Globus pallidus (tissue), 1 donor: ENCODE data around the gene FN1.

Source experiments
- DNase-seq: peaks from one replicate; pipeline ENCODE4 v3.0.0-alpha.2; 2015; ENCODE audit warnings: low spot score

Gene FN1

GRCh38 chr2:215382480-215382879, 53.4 kb downstream of the FN1 start:
- DNase-seq: no peak

- no peak for DNase-seq
Observed at GRCh38 chr2:215382011-215382410, 53.9 kb downstream of the FN1 start.

DNA sequence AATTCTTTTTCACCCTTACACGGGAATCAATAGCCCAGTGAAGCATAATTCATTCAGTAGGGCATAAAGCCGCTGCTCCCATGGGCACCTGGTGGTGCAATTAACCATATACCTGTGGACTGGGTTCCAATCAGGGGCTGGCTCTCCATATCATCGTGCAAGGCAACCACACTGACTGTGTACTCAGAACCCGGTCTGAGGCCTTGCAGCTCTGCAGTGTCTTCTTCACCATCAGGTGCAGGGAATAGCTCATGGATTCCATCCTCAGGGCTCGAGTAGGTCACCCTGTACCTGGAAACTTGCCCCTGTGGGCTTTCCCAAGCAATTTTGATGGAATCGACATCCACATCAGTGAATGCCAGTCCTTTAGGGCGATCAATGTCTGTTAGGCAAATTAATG, 55.2 kb downstream of the FN1 start:
- no peak for DNase-seq

DNA sequence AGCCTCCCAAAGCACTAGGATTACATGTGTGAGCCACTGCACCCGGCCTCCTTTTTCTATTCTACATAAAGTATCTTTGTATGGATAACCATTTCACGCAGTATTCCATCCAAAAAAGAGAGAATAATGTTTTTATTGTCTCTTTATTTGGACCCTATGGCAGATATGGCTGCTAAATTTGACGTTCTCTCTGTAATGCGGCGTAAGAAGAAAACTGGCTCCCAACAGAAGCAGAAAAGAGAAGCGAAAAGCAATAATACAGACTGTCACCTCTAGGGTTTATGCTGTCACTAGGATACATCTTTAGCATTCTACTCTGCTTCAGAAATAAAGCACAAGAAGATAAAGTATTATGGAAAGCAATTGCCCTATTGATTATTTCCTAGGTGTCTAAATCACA, 55.9 kb downstream of the FN1 start:
- no peak for DNase-seq

- no peak for DNase-seq
Observed at GRCh38 chr2:215379039-215379438, 56.8 kb downstream of the FN1 start.

- no peak for DNase-seq
Observed at GRCh38 chr2:215378045-215378444, 57.8 kb downstream of the FN1 start.

GRCh38 chr2:215377283-215377682, 58.6 kb downstream of the FN1 start:
- no peak for DNase-seq

DNA sequence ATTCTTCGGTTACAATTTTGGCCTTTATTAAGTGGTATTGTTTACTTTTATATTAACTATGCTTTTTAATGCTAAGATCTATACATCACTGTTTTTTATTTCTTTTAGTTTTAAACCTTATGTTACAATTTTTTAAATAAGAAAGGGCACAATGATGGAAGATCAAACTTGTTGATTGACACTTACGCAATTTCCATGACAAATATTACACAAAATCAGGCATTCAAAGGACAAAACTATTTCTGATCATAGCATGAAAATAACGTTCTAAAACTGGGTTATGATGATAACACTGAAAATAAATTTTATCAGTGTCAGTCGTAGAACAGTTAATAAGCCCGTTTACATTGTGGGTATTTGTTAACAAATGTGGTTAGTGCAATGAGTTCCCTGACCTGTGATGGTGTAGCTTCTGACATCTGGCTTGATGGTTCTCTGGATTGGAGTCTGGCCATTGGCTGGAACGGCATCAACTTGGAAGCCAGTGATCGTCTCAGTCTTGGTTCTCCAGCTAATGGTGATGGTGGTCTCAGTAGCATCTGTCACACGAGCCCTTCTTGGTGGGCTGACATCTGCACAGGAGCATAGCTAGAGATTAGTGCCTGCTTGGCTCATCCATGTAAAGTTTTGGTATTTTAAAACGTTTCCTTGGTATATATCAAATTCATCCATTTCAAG, 59.6 kb downstream of the FN1 start:
- no peak for DNase-seq

DNA sequence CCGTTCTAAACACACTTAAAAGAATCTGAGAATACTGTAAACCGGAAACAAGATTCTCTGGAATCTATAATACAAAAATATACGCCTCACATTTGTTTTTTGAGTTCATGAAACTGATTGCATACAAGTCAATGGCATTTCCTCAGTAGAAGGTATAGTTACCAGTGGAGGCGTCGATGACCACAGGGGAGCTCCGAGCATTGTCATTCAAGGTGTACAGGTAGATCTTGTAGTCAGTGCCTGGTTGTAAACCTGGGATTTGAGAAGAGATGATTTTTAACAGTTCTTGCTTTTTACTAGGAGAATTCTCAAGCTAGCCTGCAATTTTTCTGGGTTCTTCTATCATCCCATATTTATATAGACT, 60.4 kb downstream of the FN1 start:
- no peak for DNase-seq

DNA sequence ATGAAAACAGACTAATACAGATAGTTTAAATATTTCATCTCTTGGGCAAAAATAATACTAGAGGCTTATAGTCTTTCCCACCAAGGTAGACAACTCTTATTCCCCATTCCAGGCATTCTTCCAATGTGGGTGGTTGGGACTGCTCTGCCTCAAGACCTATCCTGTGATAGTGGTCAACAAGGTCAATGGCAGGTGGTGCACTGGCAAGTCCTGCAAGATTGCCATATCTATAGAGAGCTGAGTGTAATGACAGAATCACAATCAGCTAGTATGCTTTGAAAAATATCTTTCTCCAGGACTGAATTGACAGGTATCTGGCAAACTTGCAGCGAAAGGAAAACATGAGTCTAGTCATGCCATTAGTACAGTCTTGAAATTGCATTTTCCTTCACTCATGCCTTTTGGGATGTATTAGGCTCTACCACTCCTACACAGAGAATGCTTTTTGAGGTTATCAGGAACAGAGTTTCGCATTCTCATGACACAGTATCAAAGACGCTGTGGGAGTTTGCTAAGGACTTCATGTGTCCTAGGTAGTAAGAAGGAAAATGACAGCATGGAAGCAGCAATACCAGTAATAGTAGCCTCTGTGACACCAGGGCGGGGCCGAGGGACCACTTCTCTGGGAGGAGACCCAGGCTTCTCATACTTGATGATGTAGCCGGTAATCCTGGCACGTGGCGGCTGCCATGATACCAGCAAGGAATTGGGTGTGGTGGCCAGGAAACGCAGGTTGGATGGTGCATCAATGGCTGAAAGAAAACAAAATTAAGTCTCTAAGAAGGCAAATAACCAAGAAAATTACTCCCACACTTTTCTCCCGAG, 61.0 kb downstream of the FN1 start:
- no peak for DNase-seq

- DNase-seq: no peak
Observed at GRCh38 chr2:215374002-215374401, 61.9 kb downstream of the FN1 start.

- DNase-seq: no peak
Observed at GRCh38 chr2:215372968-215373649, 62.8 kb downstream of the FN1 start.

- DNase-seq: no peak
Observed at GRCh38 chr2:215371915-215372897, 63.7 kb downstream of the FN1 start.

DNA sequence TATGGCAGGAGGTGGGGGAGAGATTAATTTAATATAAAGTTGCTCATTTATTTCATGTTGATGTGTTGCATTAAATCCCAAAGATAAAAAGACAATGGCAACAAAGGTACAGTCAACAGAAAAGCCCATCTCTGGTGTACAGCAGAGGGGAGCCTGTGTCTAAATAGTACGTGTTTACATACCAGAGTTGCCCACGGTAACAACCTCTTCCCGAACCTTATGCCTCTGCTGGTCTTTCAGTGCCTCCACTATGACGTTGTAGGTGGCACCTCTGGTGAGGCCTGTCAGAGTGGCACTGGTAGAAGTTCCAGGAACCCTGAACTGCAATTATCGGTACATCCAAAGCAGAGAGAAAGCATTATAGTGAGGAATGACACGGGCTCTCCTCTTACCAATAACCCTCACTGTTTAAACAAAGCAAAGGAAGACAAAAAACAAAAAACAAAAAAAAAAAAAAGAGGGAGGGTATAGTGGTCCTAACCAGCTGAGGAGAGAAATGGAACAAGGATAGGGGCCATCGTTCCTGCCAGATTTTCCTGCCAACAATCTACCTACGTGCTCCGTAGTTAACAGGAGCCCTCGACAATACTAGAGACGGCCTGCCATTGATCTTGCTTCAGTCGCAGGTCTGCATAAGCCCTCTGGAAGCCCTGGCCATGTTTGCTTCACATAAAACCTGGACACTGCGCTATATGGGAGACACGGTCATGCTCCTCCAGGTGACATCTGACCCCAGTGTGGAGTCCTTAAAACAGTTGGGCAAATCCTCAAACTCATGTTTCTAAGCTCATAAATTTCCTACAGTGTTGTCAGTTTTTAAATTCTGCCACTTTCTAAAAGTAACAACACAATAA, 65.5 kb downstream of the FN1 start:
- DNase-seq: no peak

GRCh38 chr2:215369181-215369760, 66.6 kb downstream of the FN1 start:
- no peak for DNase-seq

GRCh38 chr2:215368493-215368809, 67.4 kb downstream of the FN1 start:
- no peak for DNase-seq

DNA sequence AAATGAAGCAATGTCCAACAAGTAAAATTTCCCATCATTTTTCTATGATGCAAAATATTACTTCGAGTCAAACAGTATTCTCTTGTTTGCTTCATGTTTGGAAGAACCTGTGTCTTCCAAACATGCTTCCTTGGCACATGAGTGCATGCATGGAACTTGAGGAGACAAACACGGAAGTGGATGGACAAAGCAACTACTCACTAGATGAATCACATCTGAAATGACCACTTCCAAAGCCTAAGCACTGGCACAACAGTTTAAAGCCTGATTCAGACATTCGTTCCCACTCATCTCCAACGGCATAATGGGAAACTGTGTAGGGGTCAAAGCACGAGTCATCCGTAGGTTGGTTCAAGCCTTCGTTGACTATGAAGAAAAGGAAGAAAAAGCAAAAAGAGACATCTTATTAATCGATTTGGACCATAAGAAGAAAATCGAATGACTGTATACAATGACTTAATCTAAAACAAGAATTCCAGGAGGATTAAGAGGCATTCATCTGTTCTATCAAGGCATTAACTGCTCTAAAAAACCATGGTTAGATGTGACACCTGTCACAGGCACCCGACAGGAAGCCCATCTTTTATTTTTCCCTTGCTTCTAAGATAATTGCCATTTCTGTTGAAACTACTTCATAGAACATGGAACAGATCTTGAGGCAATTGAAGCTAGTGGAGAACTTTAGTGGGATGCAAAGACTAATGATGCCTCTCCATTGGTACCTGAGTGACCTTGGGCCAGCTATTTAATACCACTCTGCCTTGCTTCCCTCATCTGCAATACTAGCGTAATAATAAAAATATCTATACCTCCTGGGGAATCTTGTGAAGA, 68.0 kb downstream of the FN1 start:
- DNase-seq: no peak

GRCh38 chr2:215366440-215367032, 69.3 kb downstream of the FN1 start:
- no peak for DNase-seq

- DNase-seq: no peak
Observed at GRCh38 chr2:215365184-215365658, 70.6 kb downstream of the FN1 start.
